Tongue (tissue), 2 donors: ENCODE data around the gene ELANE. TPM values are rescaled to one million over a fixed set of nuclear protein-coding genes. Genes with fewer than 3 reads are reported as not detected.
"Not testable (repeated sequence)": the region's sequence is repeated elsewhere in the genome, so short reads cannot be mapped to it uniquely, and the experiment has no call there.

ENCODE experiments used
- DNase-seq: peaks from one replicate; pipeline ENCODE4 v3.0.0-alpha.2; 2015
- total RNA-seq: library from RNA; depleted of rRNA; stranded (reverse); fragments of >200 nt; gene quantifications from one replicate; pipeline ENCODE4 v1.2.3, GENCODE V29; 2014

The ELANE gene
- total RNA-seq, 1 donor from 2014 or later = 3.5 TPM

- no peak for DNase-seq
These were observed 37.7 kb upstream of the ELANE start for GRCh38 chr19:814152-815078.

GRCh38 chr19:815079-815774 is 36.9 kb upstream of the ELANE start:
- DNase-seq = no peak

GRCh38 chr19:815775-816499 is 36.2 kb upstream of the ELANE start:
- DNase-seq = no peak

- DNase-seq = no peak
These were observed 35.6 kb upstream of the ELANE start for GRCh38 chr19:816500-816857.

DNA sequence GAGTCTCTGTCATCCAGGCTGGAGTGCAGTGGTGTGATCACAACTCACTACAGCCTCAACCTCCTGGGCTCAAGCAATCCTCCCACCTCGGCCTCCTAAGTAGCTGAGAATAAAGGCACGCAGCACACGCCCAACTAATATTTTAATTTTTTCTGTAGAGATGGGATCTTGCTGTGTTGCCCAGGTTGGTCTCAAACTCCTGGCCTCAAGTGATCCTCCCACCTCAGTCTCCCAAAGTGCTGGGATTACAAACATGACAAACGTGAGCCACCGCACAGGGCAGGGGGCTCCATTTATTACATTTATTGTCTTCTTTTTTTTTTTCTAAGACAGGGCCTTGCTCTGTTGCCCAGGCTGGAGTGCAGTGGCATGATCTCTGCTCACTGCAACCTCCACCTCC is 31.9 kb upstream of the ELANE start:
- not testable (repeated sequence) for DNase-seq

DNA sequence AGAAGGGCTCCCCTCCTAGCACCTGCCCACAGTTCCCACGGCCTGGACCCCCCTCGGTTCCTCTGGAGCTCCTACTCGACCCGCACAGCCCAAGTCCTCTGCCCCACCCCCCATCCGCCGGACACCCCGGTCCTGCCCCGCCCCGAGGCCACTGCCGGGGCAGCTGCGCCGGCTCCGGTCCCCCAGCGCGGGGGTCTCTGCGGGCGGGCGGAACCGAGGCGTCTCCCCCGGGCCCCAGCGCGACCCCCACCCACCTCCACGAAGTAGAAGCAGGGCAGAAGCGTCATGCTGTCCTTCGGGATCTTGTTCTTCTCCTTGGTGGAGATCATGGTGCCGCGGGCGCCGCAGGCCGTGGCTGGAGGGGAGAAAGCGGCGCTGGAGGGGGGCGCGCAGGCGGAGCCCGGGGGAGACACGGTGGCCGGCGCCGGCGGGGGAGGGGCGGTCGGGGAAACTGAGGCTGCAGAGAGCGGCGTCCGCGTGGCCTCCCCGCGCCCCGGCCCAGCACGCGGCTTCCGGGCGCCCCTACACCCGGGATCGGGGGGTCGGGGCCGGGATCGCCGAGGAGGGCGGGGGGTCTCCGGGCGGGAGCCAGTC is 30.8 kb upstream of the ELANE start:
- no peak for DNase-seq

- no peak for DNase-seq
These were observed 30.1 kb upstream of the ELANE start, which contains the start of gene PLPPR3 for GRCh38 chr19:821825-822503. PLPPR3 (minus strand) TSS chr19:821955; CDS start chr19:821559, 396 bp downstream.

- no peak for DNase-seq
These were observed 28.5 kb upstream of the ELANE start for GRCh38 chr19:823565-824121.

DNA sequence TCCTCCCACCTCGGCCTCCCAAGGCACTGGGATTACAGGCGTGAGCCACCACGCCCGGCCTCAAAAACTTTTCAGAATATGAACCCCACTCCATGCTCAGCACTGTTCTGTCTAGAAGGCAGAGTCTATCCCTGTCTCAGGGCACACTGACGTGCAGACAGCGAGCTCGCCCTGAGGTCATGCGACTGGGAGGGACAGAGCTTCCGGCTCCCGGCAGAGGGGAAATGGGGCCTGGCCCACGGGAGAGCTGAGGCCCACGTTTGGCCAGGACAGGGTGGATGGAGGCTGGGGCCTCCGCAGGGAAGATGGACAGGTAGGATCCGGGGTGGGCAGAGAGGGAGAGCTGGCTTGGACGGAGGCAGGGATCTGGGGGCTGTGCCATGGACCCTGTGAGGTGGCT is 27.2 kb upstream of the ELANE start:
- no peak for DNase-seq

- DNase-seq = no peak
These were observed 26.0 kb upstream of the ELANE start for GRCh38 chr19:825897-826644.

GRCh38 chr19:827314-827709 is 24.8 kb upstream of the ELANE start:
- DNase-seq = no peak

DNA sequence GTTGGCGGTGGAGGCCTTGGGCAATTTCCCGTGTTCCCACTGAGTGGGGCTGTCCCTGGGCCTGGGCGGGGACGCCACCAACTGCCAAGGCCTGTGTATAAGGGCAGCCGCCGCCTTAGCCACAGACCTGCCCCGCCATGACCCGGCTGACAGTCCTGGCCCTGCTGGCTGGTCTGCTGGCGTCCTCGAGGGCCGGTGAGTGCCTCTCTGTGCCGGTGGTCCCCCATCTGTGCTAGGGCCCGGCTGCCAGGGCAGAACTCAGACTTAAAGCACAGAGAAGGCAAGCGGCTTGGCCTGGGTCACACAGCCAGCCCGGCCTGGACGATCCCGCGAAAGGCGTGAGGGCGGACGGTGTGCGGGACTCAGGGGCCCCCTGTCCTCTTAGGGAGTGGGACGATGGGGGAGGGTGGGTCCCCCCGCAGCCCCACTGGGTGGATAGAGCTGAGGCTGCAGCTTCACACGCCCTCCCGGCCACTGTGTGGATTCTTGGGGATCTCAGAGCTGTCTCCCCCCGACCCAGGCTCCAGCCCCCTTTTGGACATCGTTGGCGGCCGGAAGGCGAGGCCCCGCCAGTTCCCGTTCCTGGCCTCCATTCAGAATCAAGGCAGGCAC is 24.3 kb upstream of the ELANE start, which contains the start of gene AZU1:
AZU1 (plus strand) TSS at position 128 of the 612 bp plus-strand sequence; CDS start at position 138, 10 bp downstream.
- DNase-seq = no peak

GRCh38 chr19:829129-829758 is 22.9 kb upstream of the ELANE start:
- no peak for DNase-seq

DNA sequence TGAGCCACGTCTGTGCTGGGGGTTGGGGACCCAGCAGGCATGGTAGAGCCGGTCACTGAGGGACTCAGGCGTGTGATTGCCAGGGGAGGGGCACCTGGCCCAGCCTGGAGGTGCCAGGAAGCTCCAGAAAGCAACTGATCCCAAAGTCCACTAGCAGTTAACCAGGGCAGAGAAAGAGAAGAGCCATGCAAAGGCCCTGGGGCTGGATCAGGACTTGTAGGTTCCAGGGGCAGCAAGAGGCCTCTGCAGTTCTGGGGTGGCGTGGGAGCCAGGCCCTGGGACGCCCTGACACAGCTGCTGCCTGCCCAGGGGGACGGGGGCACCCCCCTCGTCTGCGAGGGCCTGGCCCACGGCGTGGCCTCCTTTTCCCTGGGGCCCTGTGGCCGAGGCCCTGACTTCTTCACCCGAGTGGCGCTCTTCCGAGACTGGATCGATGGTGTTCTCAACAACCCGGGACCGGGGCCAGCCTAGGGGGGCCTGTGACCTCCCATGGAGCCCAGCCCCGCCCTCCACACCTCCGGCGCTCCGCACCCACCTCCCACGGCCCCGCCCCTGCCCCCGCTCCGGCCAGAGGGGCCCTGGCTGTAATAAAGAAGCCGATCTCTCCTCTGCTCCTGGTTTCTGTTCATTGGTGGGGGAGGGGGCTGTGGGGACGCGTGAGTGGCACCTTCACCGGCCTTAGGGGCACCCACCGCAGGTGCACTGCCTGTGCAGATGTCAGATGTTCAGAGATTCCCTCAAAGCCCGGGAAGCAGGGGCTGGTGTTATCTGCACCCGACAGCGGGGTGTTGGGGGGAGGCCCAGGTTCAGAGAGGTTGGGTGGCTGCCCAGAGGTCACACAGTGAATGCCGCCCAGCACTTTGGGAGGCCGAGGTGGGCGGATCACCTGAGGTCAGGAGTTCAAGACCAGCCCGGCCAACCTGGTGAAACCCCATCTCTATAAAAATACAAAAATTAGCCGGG is 20.4 kb upstream of the ELANE start:
- no peak for DNase-seq

DNA sequence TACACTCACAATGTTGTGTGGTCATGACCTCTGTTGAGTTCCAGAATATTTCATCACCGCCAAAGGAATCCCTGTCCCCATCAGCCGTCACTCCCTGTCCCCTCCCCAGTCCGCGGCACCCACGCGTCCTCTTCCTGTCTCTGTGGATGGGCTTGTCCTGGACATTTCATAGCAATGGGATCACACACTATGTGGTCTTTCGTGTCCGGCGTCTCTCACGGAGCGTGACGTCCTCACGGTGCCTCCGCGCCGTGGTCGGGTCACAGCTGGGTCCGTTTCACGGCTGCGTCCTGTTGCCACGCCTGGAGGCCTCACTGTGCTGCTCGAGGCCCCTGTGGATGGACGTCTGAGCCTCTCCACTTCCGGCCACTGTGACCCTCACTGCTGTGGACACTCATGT is 17.9 kb upstream of the ELANE start:
- DNase-seq = no peak

GRCh38 chr19:835210-835810 is 16.8 kb upstream of the ELANE start:
- peak; percentile 61 for DNase-seq

DNA sequence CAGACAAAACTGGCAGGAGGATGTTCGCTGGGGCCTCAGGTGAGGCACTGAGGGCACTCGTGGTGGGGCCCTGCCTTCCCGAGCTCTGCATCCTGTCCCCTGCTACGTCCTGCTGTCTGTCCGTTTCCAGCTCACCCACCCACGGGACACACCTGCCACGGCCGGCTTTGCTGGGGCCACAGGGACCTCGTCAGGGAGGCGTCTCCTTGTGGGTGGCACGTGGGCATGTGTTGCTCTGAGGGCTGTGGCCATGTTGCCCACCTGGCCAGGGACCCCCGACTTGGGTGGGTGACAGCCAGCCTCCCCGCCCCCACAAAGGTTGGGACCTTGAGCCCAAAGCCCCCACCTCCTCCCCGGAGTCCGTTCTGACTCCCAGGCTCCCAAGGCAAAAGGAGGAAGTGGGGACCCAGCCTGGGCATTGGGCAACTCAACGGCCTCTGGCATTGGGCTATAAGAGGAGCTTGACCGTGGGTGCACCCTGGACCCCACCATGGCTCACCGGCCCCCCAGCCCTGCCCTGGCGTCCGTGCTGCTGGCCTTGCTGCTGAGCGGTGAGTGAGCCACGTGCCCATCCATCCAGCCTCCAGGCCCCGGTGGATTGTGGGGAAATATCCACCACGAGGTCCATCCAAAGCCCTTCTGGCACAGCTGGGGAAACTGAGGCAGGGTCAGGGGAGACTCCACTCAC is 11.4 kb upstream of the ELANE start, which contains the start of gene PRTN3:
PRTN3 (plus strand) TSS at position 481 of the 688 bp plus-strand sequence; CDS start at position 491, 10 bp downstream.
- DNase-seq = no peak
